Activated T-cell treated with anti-CD3 and anti-CD28 coated beads, Interleukin-2, amount 50 U/mL, for 72 hours (primary cell): Measurements from ENCODE around the gene ACR. TPM values are rescaled to one million over a fixed set of nuclear protein-coding genes. Genes with fewer than 3 reads are reported as not detected.
A peak's percentile ranks its signal among the peaks of the same experiment; 100 is the strongest.
"Not testable (repeated sequence)": the region's sequence is repeated elsewhere in the genome, so short reads cannot be mapped to it uniquely, and the experiment has no call there.

Experiments used
- ATAC-seq, 2 donors: fragments of 150-1000 bp; cut with Tn5 transposase; replicated peaks in 1 of 2; 2 replicates each; pipeline ENCODE4 v1.10.0; 2021; ENCODE audit warnings: moderate library complexity in 2 of 2, mild to moderate bottlenecking in 1 of 2
- DNase-seq, 2 donors: peaks; one replicate each; pipeline ENCODE4 v3.0.0; 2021 to 2022; ENCODE audit warnings: mixed read lengths in 1 of 2
- H3K27ac Mint-ChIP-seq: one replicate; pipeline ENCODE4 v1.8.0; 2022; ENCODE audit warnings: mild to moderate bottlenecking, moderate library complexity, mixed read lengths
- H3K27me3 Mint-ChIP-seq: one replicate; pipeline ENCODE4 v1.8.0; 2022; ENCODE audit warnings: low read depth, mixed read lengths
- H3K36me3 Mint-ChIP-seq, 2 donors: one replicate each; pipeline ENCODE4 v1.8.0; 2022; ENCODE audit warnings: mixed read lengths in 2 of 2, mild to moderate bottlenecking in 1 of 2; ENCODE audit not compliant: insufficient read depth in 2 of 2
- H3K4me1 Mint-ChIP-seq: one replicate; pipeline ENCODE4 v1.8.0; 2022; ENCODE audit warnings: low read depth, mixed read lengths
- H3K4me3 Mint-ChIP-seq, 2 donors: one replicate each; pipeline ENCODE4 v1.8.0; 2022; ENCODE audit warnings: mild to moderate bottlenecking in 2 of 2, mixed read lengths in 2 of 2, moderate library complexity in 2 of 2
- H3K9me3 Mint-ChIP-seq, 2 donors: one replicate each; pipeline ENCODE4 v1.8.0; 2022; ENCODE audit warnings: mixed read lengths in 2 of 2
- total RNA-seq, 2 donors: library from RNA; stranded (reverse); gene quantifications; one replicate each; pipeline ENCODE4 v1.2.3, GENCODE V29; 2022

Gene ACR
- total RNA-seq, 2 donors from 2014 or later = not detected

DNA sequence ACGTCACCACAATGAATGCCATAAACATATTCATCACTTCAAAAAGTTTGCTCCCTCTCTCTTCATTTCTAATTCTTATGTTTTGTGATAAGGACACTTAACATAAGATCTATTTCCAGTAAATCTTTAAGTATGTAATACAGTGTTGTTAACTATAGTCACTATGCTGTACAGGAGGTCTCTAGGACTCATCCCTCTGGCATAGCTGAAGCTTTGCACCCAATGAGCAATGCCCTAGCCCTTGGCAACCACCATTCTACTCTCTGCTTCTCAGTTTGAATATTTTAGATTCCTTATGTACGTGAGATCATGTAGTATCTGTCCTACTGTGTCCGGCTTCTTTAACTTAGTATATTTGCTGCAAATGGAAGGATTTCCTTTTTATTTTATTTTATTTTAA, 26.3 kb downstream of the ACR start:
- H3K4me1 Mint-ChIP-seq, DNase-seq, H3K4me3 Mint-ChIP-seq, H3K27ac Mint-ChIP-seq, H3K9me3 Mint-ChIP-seq, ATAC-seq, H3K27me3 Mint-ChIP-seq, H3K36me3 Mint-ChIP-seq: not testable (repeated sequence)

- peak in 1 of 2 donors; percentile 28 for DNase-seq
- not testable (repeated sequence) for H3K4me3 Mint-ChIP-seq, H3K27me3 Mint-ChIP-seq, H3K27ac Mint-ChIP-seq, H3K4me1 Mint-ChIP-seq, H3K36me3 Mint-ChIP-seq, H3K9me3 Mint-ChIP-seq
- peak in 1 of 2 donors; percentile 37 for ATAC-seq
These were observed 37.1 kb downstream of the ACR start for GRCh38 chr22:50775132-50775531.

- not testable (repeated sequence) for H3K36me3 Mint-ChIP-seq, H3K27me3 Mint-ChIP-seq, H3K9me3 Mint-ChIP-seq, DNase-seq, H3K4me3 Mint-ChIP-seq, ATAC-seq, H3K27ac Mint-ChIP-seq
- peaks cover 17% of the 10 kb centered on the region for H3K4me1 Mint-ChIP-seq
These were observed 39.6 kb downstream of the ACR start for GRCh38 chr22:50777631-50778030.

DNA sequence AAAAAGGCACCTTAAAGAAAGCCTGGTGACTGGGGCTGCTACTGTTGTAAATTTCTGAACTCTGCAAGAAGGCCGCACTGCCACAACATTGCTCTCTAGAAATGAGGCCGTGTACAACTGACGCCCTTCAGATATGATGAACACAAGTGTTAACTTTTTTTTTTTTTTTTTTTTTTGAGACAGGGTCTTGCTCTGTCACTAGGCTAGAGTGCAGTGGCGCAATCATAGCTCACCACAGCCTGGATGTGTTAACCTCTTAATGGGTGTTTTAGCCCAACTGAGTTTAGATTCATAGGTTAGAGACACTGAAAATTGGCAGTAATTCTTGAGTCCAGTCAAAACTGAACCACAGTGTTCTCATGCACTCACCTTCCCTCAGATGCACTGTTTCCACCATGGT, 42.2 kb downstream of the ACR start:
- ATAC-seq (peak; percentile 18 to 24), DNase-seq (peak; percentile 21 to 33)
- not testable (repeated sequence) for H3K4me3 Mint-ChIP-seq, H3K27ac Mint-ChIP-seq, H3K9me3 Mint-ChIP-seq, H3K27me3 Mint-ChIP-seq, H3K36me3 Mint-ChIP-seq
- peaks cover 23% of the 10 kb centered on the region for H3K4me1 Mint-ChIP-seq

GRCh38 chr22:50782253-50782652, 44.2 kb downstream of the ACR start:
- H3K27me3 Mint-ChIP-seq, DNase-seq, H3K36me3 Mint-ChIP-seq, H3K9me3 Mint-ChIP-seq, H3K27ac Mint-ChIP-seq, ATAC-seq: not testable (repeated sequence)
- peak overlapping the region; percentile 60 to 82 for H3K4me3 Mint-ChIP-seq
- peaks cover 23% of the 10 kb centered on the region for H3K4me1 Mint-ChIP-seq

GRCh38 chr22:50783033-50783879, 45.3 kb downstream of the ACR start, which contains the start of gene RABL2B:
Gene RABL2B, minus strand, starts transcription at chr22:50783636. Its CDS starts 1,342 bp downstream, at chr22:50782294.
- not testable (repeated sequence) for H3K27me3 Mint-ChIP-seq, H3K9me3 Mint-ChIP-seq, H3K36me3 Mint-ChIP-seq
- peak within 1 kb of the TSS; percentile 77 for H3K27ac Mint-ChIP-seq
- H3K4me3 Mint-ChIP-seq = peak within 1 kb of the TSS; percentile 89 to 91
- DNase-seq (peak; percentile 92 to 94), ATAC-seq (peak; percentile 92 to 95)
- peaks cover 23% of the 10 kb centered on the region for H3K4me1 Mint-ChIP-seq

- ATAC-seq = peak; percentile 19 to 33
- H3K27me3 Mint-ChIP-seq, H3K9me3 Mint-ChIP-seq, DNase-seq, H3K36me3 Mint-ChIP-seq: not testable (repeated sequence)
- peak overlapping the region; percentile 89 to 91 for H3K4me3 Mint-ChIP-seq
- H3K27ac Mint-ChIP-seq = peak overlapping the region; percentile 77
- H3K4me1 Mint-ChIP-seq = peaks cover 23% of the 10 kb centered on the region
These were observed 45.9 kb downstream of the ACR start for GRCh38 chr22:50783880-50784276.

GRCh38 chr22:50785289-50785688, 47.3 kb downstream of the ACR start:
- ATAC-seq, H3K9me3 Mint-ChIP-seq, H3K4me3 Mint-ChIP-seq, H3K27me3 Mint-ChIP-seq, DNase-seq, H3K36me3 Mint-ChIP-seq, H3K27ac Mint-ChIP-seq: not testable (repeated sequence)
- peaks cover 19% of the 10 kb centered on the region for H3K4me1 Mint-ChIP-seq

DNA sequence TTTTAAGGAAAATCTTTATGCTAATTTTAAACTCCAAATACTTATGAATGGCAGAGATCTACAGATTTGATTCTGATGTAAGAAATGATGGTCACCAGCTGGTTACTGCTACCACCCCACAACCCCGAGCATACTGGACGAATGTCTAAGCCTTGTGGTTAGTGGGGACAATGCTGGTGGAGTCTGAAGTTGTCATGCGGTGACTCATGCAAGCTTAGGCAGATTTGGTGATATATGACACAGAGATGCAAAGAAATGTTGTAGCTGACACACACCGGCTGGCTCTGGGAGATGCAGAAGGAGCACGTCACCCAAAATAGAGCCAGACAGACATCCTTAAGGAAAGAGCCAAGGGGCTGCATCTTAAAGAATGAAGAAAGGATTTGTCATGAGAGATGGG, 48.9 kb downstream of the ACR start:
- not testable (repeated sequence) for H3K27me3 Mint-ChIP-seq, H3K36me3 Mint-ChIP-seq, H3K9me3 Mint-ChIP-seq, ATAC-seq, H3K4me3 Mint-ChIP-seq, H3K27ac Mint-ChIP-seq
- peak; percentile 27 to 33 for DNase-seq
- H3K4me1 Mint-ChIP-seq = peaks cover 11% of the 10 kb centered on the region

Other genes starting within 250 kb of the ACR start
- 10 to 100 TPM; 64.8 to 64.9 TPM for gene LMF2, start 230.5 kb upstream of the ACR start, total RNA-seq
- gene NCAPH2, start 230.0 kb upstream of the ACR start, total RNA-seq = 100 to 1,000 TPM; 120 to 141 TPM
- 1 to 10 TPM; 8.3 to 8.5 TPM for gene SCO2, start 212.6 kb upstream of the ACR start, total RNA-seq
- gene TYMP, start 208.2 kb upstream of the ACR start, total RNA-seq = 100 to 1,000 TPM in 1 of 2 donors, 10 to 100 TPM in 1; 71.5 to 101 TPM
- gene KLHDC7B, start 192.3 kb upstream of the ACR start, total RNA-seq = 10 to 100 TPM; 45.5 to 49.1 TPM
- gene SYCE3, start 175.3 kb upstream of the ACR start, total RNA-seq = 1 to 10 TPM; 1.7 TPM
- 10 to 100 TPM; 85.3 to 88.0 TPM for gene CPT1B, start 159.8 kb upstream of the ACR start, total RNA-seq
- 100 to 1,000 TPM in 1 of 2 donors, 10 to 100 TPM in 1; 95.6 to 110 TPM for gene CHKB, start 155.4 kb upstream of the ACR start, total RNA-seq
- gene MAPK8IP2, start 137.4 kb upstream of the ACR start, total RNA-seq = under 1 TPM; 0.60 to 0.62 TPM
- 10 to 100 TPM; 19.8 to 26.8 TPM for gene ARSA, start 110.1 kb upstream of the ACR start, total RNA-seq
- gene SHANK3, start 65.4 kb upstream of the ACR start, total RNA-seq = under 1 TPM; 0.19 to 0.24 TPM
- gene RABL2B, start 45.4 kb downstream of the ACR start, total RNA-seq = 10 to 100 TPM; 26.6 to 29.4 TPM